Activated CD8-positive, alpha-beta memory T cell treated with anti-CD3 and anti-CD28 coated beads for 48 hours (primary cell): ENCODE results near the gene GABBR2.
A peak's percentile ranks its signal among the peaks of the same experiment; 100 is the strongest.
"Not testable (repeated sequence)": the region's sequence is repeated elsewhere in the genome, so short reads cannot be mapped to it uniquely, and the experiment has no call there.

Experiments
- DNase-seq, 3 experiments: peaks; one replicate each; pipeline ENCODE4 v3.0.0-alpha.2; 2020; ENCODE audit warnings: low read depth in 2 of 3, low spot score in 2 of 3

Gene GABBR2

GRCh38 chr9:98597236-98597771, 111.4 kb downstream of the GABBR2 start:
- DNase-seq, result no peak

- no peak for DNase-seq
Measured at GRCh38 chr9:98596486-98596885, 112.2 kb downstream of the GABBR2 start.

GRCh38 chr9:98594546-98595160, 114.1 kb downstream of the GABBR2 start:
- DNase-seq, result no peak

DNA sequence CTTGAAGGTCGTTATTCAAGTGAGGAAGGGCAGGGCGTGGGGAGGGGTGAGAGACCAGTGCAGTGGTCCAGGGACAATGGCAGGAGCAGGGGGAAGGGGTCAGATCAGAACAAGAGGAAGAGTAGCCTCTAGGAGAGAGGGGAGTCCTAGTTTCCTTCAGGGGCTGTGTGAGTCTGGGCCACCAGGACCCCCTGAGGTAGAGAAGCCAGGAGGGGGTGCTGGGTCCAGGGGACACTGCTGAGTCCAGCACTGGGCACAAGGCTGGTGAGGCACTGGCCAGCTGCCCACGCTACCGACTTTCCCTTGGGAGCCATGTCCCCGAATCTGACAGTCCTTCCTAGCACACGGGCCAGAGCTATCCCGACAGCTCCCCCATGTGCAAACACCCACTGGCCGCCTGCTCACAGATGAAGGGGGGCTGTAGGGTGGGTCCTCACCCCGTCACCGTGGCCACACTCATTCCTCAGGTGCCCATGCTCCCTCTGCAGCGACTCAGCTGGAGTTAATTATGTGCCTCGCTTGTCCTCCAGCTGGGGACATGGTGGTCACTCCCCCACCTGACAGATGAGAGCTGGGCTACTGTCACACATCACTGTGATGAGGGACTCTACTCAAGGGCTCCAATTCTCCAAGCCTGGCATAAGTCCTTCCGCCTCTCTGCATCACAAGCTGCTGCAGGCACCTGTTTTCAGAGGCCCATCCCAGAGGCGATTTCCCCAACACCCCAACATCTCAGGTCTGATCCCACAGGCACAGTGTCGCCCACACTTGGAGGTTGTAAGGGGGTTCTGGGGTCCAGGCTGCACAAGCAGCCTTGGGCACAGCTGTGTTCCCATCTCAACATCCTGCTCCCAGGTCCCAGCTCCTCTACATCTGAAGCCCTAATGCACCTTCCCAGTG, 115.1 kb downstream of the GABBR2 start:
- DNase-seq, result no peak

- DNase-seq, result no peak
Measured at GRCh38 chr9:98591696-98592095, 117.0 kb downstream of the GABBR2 start.

DNA sequence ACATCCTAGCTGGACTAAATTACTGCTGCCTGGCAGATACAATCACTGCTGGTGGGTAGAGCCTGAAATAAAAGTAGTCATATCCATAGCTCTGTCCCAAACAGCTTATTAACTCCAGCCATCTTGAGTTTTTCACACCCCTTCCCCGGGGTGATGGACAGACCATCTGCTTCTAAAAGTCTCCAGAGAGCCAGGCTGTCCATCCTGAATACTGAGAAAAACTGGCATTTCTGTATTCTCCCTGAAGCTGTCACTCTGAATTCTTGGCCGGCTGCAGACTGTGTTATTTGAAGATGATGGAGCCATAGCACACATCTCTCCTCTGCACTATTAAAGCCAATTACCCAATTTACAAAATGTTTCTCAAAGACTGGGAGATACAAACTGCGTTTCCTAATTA, 118.6 kb downstream of the GABBR2 start:
- no peak for DNase-seq

DNA sequence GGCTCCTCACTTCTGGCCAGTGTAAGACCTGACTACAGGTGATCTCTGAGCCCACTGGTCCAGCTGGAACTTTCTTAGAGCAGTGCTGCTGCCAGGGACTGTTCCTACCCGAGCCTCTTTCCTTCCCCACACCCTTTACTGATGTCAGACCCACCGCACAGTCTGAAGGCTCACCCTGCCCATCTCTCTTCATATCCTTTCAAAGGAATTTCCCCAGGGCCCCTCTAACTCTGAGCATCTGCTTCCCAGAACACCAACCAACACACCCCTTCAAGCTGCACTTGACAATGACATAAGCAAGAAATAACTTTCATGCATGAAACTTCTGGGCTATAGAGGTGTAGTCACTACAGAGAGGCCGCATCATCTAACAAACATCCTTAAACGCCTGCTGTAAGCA, 119.6 kb downstream of the GABBR2 start:
- DNase-seq, result no peak

DNA sequence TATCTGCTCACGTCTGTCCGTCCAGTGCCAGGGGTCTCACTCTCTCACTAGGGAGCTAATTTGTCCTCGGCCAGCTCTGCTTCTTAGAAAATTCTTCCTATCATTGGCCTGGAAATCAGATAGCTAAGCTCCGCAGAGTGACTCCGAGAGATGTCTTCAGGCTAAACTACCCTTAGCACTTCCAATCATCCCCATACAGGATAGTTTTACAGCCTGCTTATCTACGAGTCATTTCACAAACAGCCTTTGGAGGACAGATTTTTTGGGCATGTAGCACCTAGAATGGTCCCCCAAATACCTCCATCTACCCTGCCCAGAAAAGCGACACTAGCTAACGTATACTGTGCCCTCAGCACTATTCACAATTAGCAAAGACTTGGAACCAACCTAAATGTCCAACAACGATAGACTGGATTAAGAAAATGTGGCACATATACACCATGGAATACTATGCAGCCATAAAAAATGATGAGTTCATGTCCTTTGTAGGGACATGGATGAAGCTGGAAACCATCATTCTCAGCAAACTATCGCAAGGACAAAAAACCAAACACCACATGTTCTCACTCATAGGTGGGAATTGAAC, 123.8 kb downstream of the GABBR2 start:
- DNase-seq, result not testable (repeated sequence)

DNA sequence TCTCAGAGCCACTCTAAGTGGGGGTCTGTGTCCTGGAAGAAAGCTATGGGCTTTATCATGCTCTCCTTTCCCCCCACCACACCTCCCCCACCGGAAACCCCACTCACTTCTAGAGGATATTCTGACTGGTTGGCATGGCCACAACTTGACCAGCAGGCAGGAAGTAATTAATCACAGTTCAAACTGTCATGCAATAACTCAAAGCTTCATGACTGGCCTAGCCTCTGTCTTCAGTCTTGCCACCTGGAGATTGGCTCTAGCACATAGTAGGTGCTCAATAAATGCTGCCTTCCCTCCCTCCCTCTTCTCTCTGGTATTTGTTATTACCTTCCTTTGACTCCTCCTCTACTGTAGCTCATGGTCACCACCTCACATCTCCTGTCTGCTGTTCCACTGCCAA, 124.7 kb downstream of the GABBR2 start:
- no peak for DNase-seq

GRCh38 chr9:98583417-98583816, 125.3 kb downstream of the GABBR2 start:
- DNase-seq, result no peak

DNA sequence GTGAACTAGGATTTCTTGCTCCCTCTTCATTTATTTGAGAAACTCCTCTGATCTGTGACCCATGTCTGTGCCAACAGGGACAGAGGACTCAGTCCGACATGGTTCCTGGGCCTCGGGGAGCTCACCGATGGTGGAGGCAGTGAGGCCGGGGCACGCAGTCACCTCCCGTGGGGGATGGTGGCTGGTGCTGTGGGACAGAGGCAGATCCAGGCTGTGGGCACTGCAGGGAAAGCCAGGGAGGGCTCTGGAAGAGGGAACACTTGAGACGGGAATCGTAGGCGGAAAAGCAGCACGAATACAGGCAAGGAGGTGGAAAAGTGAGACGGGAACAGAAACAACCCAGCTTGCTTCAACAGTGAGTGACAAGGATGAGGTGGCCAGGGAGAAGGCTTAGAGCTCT, 127.8 kb downstream of the GABBR2 start:
- DNase-seq, result no peak

GRCh38 chr9:98579700-98580099, 129.0 kb downstream of the GABBR2 start:
- no peak for DNase-seq

DNA sequence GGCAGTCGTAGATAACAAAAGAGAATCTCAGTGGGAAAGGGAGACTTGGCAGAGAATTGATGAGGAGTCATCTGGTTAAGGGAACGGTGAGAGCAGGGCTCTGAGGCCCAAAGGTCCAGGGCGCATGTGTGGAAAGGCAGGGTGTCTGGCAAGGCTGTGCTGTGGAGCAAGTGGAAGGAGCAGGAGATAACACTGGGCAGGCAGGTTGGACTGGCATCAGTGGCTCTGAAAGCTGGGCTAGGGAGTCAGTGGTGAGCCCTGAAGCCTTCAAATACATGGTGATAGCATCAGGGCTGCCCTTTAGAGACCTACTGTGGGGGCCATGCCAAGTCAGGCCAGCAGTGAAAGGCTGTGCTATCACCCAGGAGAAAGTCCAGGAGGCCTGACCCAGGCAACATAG, 131.3 kb downstream of the GABBR2 start:
- no peak for DNase-seq

- no peak for DNase-seq
Measured at GRCh38 chr9:98576859-98577258, 131.9 kb downstream of the GABBR2 start.

GRCh38 chr9:98576354-98576753, 132.4 kb downstream of the GABBR2 start:
- no peak for DNase-seq

GRCh38 chr9:98575379-98576346, 133.1 kb downstream of the GABBR2 start:
- peak; percentile 12 to 38 (median 31) for DNase-seq

- DNase-seq, result no peak
Measured at GRCh38 chr9:98573749-98574278, 134.9 kb downstream of the GABBR2 start.

- DNase-seq, result no peak
Measured at GRCh38 chr9:98572796-98573195, 135.9 kb downstream of the GABBR2 start.

DNA sequence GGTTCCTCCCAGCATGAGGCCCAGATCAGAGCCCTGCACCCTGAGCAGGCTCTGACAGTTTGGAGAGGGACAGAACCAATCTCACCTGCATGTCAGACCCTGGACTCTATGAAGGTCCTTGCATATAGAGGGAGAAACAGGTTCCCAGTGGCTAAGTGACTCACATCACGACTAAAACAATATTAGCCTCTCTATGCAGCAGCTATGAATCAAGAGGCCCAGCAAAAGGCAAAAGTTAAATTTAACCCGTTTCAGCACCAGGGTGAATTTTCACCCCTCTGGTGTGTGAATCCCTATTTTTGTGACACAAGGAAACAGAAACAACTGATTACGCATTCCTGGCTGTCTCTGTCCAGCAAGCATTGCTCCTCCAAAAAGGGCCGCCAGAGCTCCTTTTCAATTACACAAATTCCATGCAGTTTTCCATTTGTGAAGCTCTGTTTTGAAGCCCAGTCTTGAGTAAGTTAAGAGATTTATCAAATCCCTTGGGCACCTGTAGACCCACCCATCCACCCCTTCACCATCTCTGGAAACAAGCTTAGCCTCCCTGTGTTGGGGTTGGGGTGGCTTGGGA, 136.6 kb downstream of the GABBR2 start:
- DNase-seq, result no peak

DNA sequence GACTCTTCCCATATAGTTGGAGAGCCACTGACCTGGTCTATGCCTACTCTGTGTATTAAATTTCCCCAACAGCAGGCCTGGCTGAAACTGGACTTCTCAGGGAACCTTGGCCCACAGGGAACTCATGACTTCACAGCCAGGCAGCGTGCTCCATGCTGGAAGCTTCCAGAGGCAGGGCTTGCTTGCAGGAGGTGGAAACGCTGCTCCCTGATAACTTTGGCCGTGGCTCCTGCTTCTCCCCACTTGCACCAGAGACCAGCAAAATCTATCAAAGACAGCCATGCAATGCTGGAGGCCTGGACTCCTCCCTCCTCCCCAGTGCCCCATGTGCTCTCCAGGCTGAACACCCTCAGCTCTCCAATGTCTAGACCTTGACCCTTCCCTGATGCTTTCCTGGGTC, 137.1 kb downstream of the GABBR2 start:
- DNase-seq, result no peak
